ENCODE data around the gene MSI1.
A peak's percentile ranks its signal among the peaks of the same experiment; 100 is the strongest.

- TF ChIP-seq, protein P1, sequence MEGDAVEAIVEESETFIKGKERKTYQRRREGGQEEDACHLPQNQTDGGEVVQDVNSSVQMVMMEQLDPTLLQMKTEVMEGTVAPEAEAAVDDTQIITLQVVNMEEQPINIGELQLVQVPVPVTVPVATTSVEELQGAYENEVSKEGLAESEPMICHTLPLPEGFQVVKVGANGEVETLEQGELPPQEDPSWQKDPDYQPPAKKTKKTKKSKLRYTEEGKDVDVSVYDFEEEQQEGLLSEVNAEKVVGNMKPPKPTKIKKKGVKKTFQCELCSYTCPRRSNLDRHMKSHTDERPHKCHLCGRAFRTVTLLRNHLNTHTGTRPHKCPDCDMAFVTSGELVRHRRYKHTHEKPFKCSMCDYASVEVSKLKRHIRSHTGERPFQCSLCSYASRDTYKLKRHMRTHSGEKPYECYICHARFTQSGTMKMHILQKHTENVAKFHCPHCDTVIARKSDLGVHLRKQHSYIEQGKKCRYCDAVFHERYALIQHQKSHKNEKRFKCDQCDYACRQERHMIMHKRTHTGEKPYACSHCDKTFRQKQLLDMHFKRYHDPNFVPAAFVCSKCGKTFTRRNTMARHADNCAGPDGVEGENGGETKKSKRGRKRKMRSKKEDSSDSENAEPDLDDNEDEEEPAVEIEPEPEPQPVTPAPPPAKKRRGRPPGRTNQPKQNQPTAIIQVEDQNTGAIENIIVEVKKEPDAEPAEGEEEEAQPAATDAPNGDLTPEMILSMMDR (IDR thresholded peaks at IDR 0.05) = peak; percentile 81
- TF ChIP-seq, protein P2, sequence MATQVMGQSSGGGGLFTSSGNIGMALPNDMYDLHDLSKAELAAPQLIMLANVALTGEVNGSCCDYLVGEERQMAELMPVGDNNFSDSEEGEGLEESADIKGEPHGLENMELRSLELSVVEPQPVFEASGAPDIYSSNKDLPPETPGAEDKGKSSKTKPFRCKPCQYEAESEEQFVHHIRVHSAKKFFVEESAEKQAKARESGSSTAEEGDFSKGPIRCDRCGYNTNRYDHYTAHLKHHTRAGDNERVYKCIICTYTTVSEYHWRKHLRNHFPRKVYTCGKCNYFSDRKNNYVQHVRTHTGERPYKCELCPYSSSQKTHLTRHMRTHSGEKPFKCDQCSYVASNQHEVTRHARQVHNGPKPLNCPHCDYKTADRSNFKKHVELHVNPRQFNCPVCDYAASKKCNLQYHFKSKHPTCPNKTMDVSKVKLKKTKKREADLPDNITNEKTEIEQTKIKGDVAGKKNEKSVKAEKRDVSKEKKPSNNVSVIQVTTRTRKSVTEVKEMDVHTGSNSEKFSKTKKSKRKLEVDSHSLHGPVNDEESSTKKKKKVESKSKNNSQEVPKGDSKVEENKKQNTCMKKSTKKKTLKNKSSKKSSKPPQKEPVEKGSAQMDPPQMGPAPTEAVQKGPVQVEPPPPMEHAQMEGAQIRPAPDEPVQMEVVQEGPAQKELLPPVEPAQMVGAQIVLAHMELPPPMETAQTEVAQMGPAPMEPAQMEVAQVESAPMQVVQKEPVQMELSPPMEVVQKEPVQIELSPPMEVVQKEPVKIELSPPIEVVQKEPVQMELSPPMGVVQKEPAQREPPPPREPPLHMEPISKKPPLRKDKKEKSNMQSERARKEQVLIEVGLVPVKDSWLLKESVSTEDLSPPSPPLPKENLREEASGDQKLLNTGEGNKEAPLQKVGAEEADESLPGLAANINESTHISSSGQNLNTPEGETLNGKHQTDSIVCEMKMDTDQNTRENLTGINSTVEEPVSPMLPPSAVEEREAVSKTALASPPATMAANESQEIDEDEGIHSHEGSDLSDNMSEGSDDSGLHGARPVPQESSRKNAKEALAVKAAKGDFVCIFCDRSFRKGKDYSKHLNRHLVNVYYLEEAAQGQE (IDR thresholded peaks at IDR 0.05; ENCODE audit: insufficient read depth in 1 of 2, low read depth in 2 of 2, low read length in 1 of 2) = no peak
- TF ChIP-seq POLR2AphosphoS5 (IDR thresholded peaks at IDR 0.05; ENCODE audit: low read depth, low read length) (no peak), SIN3A (IDR thresholded peaks at IDR 0.05; ENCODE audit: borderline replicate concordance, insufficient read depth, low read depth, low read length) (no peak), TCF7L2 (IDR thresholded peaks at IDR 0.05; ENCODE audit: low read depth, low read length) (no peak)
Observed at GRCh38 chr12:120367233-120367923, 1.6 kb downstream of the MSI1 start.

All from Panc1 (cell line).